Activated naive CD8-positive, alpha-beta T cell treated with anti-CD3 and anti-CD28 coated beads, Interleukin-2, amount 10 ng/mL, durations not matched to agents 7 days and 5 days (primary cell): ENCODE data around the gene PACS1. TPM values are rescaled to one million over a fixed set of nuclear protein-coding genes. Genes with fewer than 3 reads are reported as not detected.
"Not testable (repeated sequence)": the region's sequence is repeated elsewhere in the genome, so short reads cannot be mapped to it uniquely, and the experiment has no call there.

Experiments used
- ATAC-seq: fragments of 150-1000 bp; cut with Tn5 transposase; one replicate; pipeline ENCODE4 v1.10.0; 2021; ENCODE audit warnings: low read depth, moderate library complexity
- POLR2A ChIA-PET: fragments of 350-600 bp; sonication (Branson Sonifier 250); formaldehyde crosslinking; loops from one replicate; lab custom pipeline; 2021; ENCODE audit warnings: antibody characterized with exemption; lab: Charles Lee
- DNase-seq: peaks from one replicate; pipeline ENCODE4 v3.0.0; 2021
- H3K27ac Mint-ChIP-seq: one replicate; pipeline ENCODE4 v1.8.0; 2022; ENCODE audit warnings: mild to moderate bottlenecking, mixed read lengths
- H3K27me3 Mint-ChIP-seq: one replicate; pipeline ENCODE4 v1.8.0; 2022; ENCODE audit warnings: mild to moderate bottlenecking, moderate library complexity, mixed read lengths
- H3K36me3 Mint-ChIP-seq: one replicate; pipeline ENCODE4 v1.8.0; 2021; ENCODE audit warnings: mild to moderate bottlenecking, mixed read lengths
- H3K4me1 Mint-ChIP-seq: one replicate; pipeline ENCODE4 v1.8.0; 2021; ENCODE audit warnings: mixed read lengths
- H3K4me3 Mint-ChIP-seq: one replicate; pipeline ENCODE4 v1.8.0; 2022; ENCODE audit warnings: mild to moderate bottlenecking, moderate library complexity, mixed read lengths
- H3K9me3 Mint-ChIP-seq: one replicate; pipeline ENCODE4 v1.8.0; 2021; ENCODE audit warnings: mixed read lengths
- total RNA-seq, 2 experiments: library from RNA; stranded (reverse); gene quantifications; one replicate each; pipeline ENCODE4 v1.2.3, GENCODE V29; 2021

Gene PACS1
- total RNA-seq, 2 experiments from 2014 or later: 138 to 162 TPM

GRCh38 chr11:66111158-66111557 lies 41.1 kb downstream of the PACS1 start:
- no peaks in the 10 kb centered on the region for H3K27me3 Mint-ChIP-seq
- peaks cover 16% of the 10 kb centered on the region for H3K36me3 Mint-ChIP-seq
- DNase-seq: no peak
- peak overlapping the region; percentile 46 for H3K27ac Mint-ChIP-seq
- H3K4me1 Mint-ChIP-seq: peaks cover 75% of the 10 kb centered on the region
- POLR2A ChIA-PET: interaction anchor here (0.5 kb wide), 1 partner anchor 21 kb away, joined by 3 read pairs; no protein-coding TSS in a partner anchor
- no peaks in the 10 kb centered on the region for H3K9me3 Mint-ChIP-seq
- no peak for ATAC-seq
- no peak overlapping the region for H3K4me3 Mint-ChIP-seq

GRCh38 chr11:66112041-66112491 lies 42.0 kb downstream of the PACS1 start:
- peak overlapping the region; percentile 41 for H3K4me3 Mint-ChIP-seq
- H3K27me3 Mint-ChIP-seq: no peaks in the 10 kb centered on the region
- peak overlapping the region; percentile 73 for H3K27ac Mint-ChIP-seq
- ATAC-seq (peak; percentile 12), DNase-seq (no peak)
- peaks cover 79% of the 10 kb centered on the region for H3K4me1 Mint-ChIP-seq
- H3K36me3 Mint-ChIP-seq: peaks cover 13% of the 10 kb centered on the region
- H3K9me3 Mint-ChIP-seq: no peaks in the 10 kb centered on the region
- POLR2A ChIA-PET: no interaction called here

- Mint-ChIP-seq H3K27me3 (no peaks in the 10 kb centered on the region), H3K4me1 (peaks cover 78% of the 10 kb centered on the region), H3K36me3 (peaks cover 8% of the 10 kb centered on the region), H3K4me3 (peak overlapping the region; percentile 71), H3K27ac (peak overlapping the region; percentile 73), H3K9me3 (no peaks in the 10 kb centered on the region)
- POLR2A ChIA-PET: interaction anchor here (1.0 to 2.1 kb wide), 4 partner anchors 10 to 42 kb away, joined by 3 to 11 read pairs (median 4); partner anchors contain the start of gene PACS1
- ATAC-seq (no peak), DNase-seq (no peak)
Observed at GRCh38 chr11:66112601-66113499, 42.8 kb downstream of the PACS1 start.

- H3K36me3 Mint-ChIP-seq, DNase-seq, H3K9me3 Mint-ChIP-seq, H3K27me3 Mint-ChIP-seq, ATAC-seq: not testable (repeated sequence)
- Mint-ChIP-seq H3K4me3 (peak overlapping the region; percentile 84), H3K27ac (peak overlapping the region; percentile 97), H3K4me1 (peaks cover 74% of the 10 kb centered on the region)
- POLR2A ChIA-PET: interaction anchor here (1.0 to 5.5 kb wide), 6 partner anchors 9 to 44 kb away, joined by 4 to 31 read pairs (median 17); partner anchors contain the start of gene PACS1
Observed at GRCh38 chr11:66114957-66115356, 44.9 kb downstream of the PACS1 start.

GRCh38 chr11:66115638-66116301 lies 45.7 kb downstream of the PACS1 start:
- peaks cover 76% of the 10 kb centered on the region for H3K4me1 Mint-ChIP-seq
- peak overlapping the region; percentile 97 for H3K27ac Mint-ChIP-seq
- H3K27me3 Mint-ChIP-seq: no peaks in the 10 kb centered on the region
- H3K4me3 Mint-ChIP-seq: peak overlapping the region; percentile 84
- H3K9me3 Mint-ChIP-seq: no peaks in the 10 kb centered on the region
- DNase-seq (no peak), ATAC-seq (peak; percentile 73)
- peaks cover 7% of the 10 kb centered on the region for H3K36me3 Mint-ChIP-seq
- POLR2A ChIA-PET: interaction anchor here (0.7 to 5.5 kb wide), 10 partner anchors 9 to 64 kb away, joined by 3 to 31 read pairs (median 14); partner anchors contain the start of genes PACS1 and SF3B2

GRCh38 chr11:66116576-66117361 lies 46.7 kb downstream of the PACS1 start:
- DNase-seq: no peak

GRCh38 chr11:66118847-66119246 lies 48.8 kb downstream of the PACS1 start:
- no peaks in the 10 kb centered on the region for H3K27me3 Mint-ChIP-seq
- H3K27ac Mint-ChIP-seq: peak overlapping the region; percentile 52
- peaks cover 64% of the 10 kb centered on the region for H3K4me1 Mint-ChIP-seq
- H3K9me3 Mint-ChIP-seq: no peaks in the 10 kb centered on the region
- H3K36me3 Mint-ChIP-seq: peaks cover 10% of the 10 kb centered on the region
- DNase-seq (no peak), ATAC-seq (no peak)
- POLR2A ChIA-PET: interaction anchor here (0.6 to 5.5 kb wide), 6 partner anchors 8 to 567 kb away, joined by 3 to 31 read pairs (median 4); partner anchors contain the start of genes PACS1 and YIF1A
- no peak overlapping the region for H3K4me3 Mint-ChIP-seq

More at GRCh38 chr11:66116576-66117361, 46.7 kb downstream of the PACS1 start:
- Mint-ChIP-seq H3K27ac (peak overlapping the region; percentile 97), H3K27me3 (no peaks in the 10 kb centered on the region), H3K4me3 (peak overlapping the region; percentile 84), H3K9me3 (no peaks in the 10 kb centered on the region), H3K4me1 (peaks cover 79% of the 10 kb centered on the region), H3K36me3 (peaks cover 10% of the 10 kb centered on the region)
- POLR2A ChIA-PET: interaction anchor here (1.5 to 5.5 kb wide), 7 partner anchors 10 to 65 kb away, joined by 3 to 31 read pairs (median 16); partner anchors contain the start of genes PACS1 and SF3B2
- ATAC-seq: peak; percentile 19

DNA sequence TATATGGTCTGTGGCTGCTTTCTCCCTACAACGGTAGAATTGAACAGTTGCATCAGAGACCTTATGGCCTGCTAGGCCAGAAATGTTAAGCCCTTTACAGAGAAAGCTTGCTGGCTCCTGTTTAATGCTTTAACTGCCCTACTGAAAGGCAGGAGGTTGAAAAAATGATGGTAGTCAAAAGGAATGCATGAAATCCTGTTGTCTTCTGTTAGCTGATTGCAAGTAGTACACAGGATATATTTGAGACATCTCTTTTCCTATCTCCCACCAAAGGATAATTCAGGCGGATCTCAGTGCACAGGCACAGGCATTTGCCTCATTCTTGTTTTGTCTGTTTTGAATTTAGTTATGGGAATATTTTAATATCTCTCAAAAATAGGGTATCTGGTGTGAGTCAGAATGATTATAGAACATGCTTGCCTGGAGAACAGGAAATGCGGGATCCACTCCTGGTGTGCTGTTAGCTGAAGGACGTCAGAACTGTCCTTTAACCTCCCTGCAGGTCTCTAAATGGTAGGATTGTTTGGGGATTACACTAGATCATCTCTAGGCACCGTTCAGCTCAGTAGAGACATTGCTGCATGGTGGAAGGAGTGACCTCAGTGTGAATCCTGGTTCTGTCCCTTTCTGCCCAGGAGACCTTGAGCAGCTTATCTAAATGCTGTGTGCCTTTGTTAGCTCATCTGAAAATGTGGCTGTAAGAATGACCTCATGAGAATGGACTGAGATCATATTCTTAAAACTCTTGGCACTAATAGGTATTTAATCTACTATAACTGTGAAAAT lies 49.5 kb downstream of the PACS1 start:
- ATAC-seq: no peak
- Mint-ChIP-seq H3K4me1 (peaks cover 68% of the 10 kb centered on the region), H3K36me3 (peaks cover 11% of the 10 kb centered on the region), H3K27me3 (no peaks in the 10 kb centered on the region), H3K27ac (no peak overlapping the region), H3K4me3 (no peak overlapping the region), H3K9me3 (no peaks in the 10 kb centered on the region)
- POLR2A ChIA-PET: interaction anchor here (0.5 to 5.5 kb wide), 5 partner anchors 38 to 534 kb away, joined by 3 to 31 read pairs (median 4); partner anchors contain the start of gene PACS1
- DNase-seq: no peak

GRCh38 chr11:66121466-66121865 lies 51.4 kb downstream of the PACS1 start:
- H3K36me3 Mint-ChIP-seq: peaks cover 11% of the 10 kb centered on the region
- DNase-seq: no peak
- no peak overlapping the region for H3K27ac Mint-ChIP-seq
- no peaks in the 10 kb centered on the region for H3K9me3 Mint-ChIP-seq
- peaks cover 64% of the 10 kb centered on the region for H3K4me1 Mint-ChIP-seq
- H3K27me3 Mint-ChIP-seq: no peaks in the 10 kb centered on the region
- POLR2A ChIA-PET: no interaction called here
- no peak overlapping the region for H3K4me3 Mint-ChIP-seq
- no peak for ATAC-seq

DNA sequence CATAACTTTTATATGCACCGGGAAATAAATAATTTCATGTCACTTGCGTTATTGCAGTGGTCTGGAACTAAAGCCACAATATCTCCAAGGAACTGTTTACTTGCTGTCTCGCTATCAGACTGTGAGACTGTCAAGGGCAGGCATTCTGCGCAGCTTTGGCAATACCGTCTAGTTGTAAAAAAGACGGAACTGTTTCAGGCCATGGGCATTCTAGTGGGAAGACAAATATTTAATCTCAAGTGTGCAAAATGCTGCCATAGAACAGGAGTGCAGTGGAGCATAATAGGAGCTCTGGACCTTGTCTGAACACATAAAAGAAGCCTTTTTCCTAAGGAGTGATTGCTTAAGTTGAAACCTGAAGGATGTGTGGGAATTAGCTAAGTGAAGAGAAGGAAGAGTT lies 53.8 kb downstream of the PACS1 start:
- Mint-ChIP-seq H3K4me3 (no peak overlapping the region), H3K36me3 (peaks cover 10% of the 10 kb centered on the region), H3K27ac (no peak overlapping the region)

DNA sequence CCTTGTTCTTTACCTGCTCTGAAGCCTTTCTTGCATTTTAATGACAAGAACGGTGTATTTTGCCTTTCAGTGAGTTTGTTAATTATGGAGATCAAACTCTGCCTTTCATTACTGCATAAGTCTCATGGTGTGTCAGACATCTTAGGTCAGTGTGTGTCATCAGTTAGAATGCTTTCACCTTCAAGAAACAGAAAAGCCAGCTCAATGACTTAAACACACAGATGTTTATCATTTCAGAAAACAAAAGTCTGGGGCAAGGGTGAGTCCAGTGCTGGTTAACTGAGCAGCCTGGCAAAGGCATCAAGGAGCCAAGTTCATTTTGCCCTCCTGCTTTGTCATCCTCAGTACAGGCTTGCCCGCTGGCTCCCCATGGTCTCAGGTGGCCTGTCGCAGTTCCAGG lies 54.5 kb downstream of the PACS1 start:
- Mint-ChIP-seq H3K27ac (peak overlapping the region; percentile 52), H3K4me1 (peaks cover 56% of the 10 kb centered on the region)
- POLR2A ChIA-PET: interaction anchor here (0.9 kb wide), 1 partner anchor 9 kb away, joined by 3 read pairs; no protein-coding TSS in a partner anchor

More for the DNA sequence above, 53.8 kb downstream of the PACS1 start:
- no peaks in the 10 kb centered on the region for H3K27me3 Mint-ChIP-seq
- DNase-seq (no peak), ATAC-seq (no peak)
- POLR2A ChIA-PET: interaction anchor here (0.6 kb wide), 1 partner anchor 38 kb away, joined by 3 read pairs; no protein-coding TSS in a partner anchor
- peaks cover 59% of the 10 kb centered on the region for H3K4me1 Mint-ChIP-seq
- H3K9me3 Mint-ChIP-seq: no peaks in the 10 kb centered on the region

More for the DNA sequence above, 54.5 kb downstream of the PACS1 start:
- Mint-ChIP-seq H3K36me3 (peaks cover 10% of the 10 kb centered on the region), H3K9me3 (no peaks in the 10 kb centered on the region), H3K4me3 (no peak overlapping the region), H3K27me3 (no peaks in the 10 kb centered on the region)
- DNase-seq: no peak
- ATAC-seq: no peak
